Activated CD4-positive, alpha-beta memory T cell treated with anti-CD3 and anti-CD28 coated beads, Interleukin-2, amount 10 ng/mL, durations not matched to agents 7 days and 5 days (primary cell): ENCODE measurements around the gene PLIN1. TPM values are rescaled to one million over a fixed set of nuclear protein-coding genes. Genes with fewer than 3 reads are reported as not detected.
A peak's percentile ranks its signal among the peaks of the same experiment; 100 is the strongest.

ENCODE experiments used
- CTCF ChIA-PET: fragments of 350-600 bp; sonication (Branson Sonifier 250); formaldehyde crosslinking; loops from one replicate; lab custom pipeline; 2021; ENCODE audit warnings: antibody characterized with exemption, inconsistent platforms; lab: Charles Lee
- POLR2A ChIA-PET: fragments of 350-600 bp; sonication (Branson Sonifier 250); formaldehyde crosslinking; loops from one replicate; lab custom pipeline; 2021; ENCODE audit warnings: antibody characterized with exemption; lab: Charles Lee
- DNase-seq: peaks from one replicate; pipeline ENCODE4 v3.0.0-alpha.2; 2020
- H3K27ac Mint-ChIP-seq: one replicate; pipeline ENCODE4 v1.8.0; 2021; ENCODE audit warnings: mild to moderate bottlenecking, mixed read lengths
- H3K27me3 Mint-ChIP-seq: one replicate; pipeline ENCODE4 v1.8.0; 2021; ENCODE audit warnings: mixed read lengths
- H3K36me3 Mint-ChIP-seq: one replicate; pipeline ENCODE4 v1.8.0; 2021; ENCODE audit warnings: low read depth, mixed read lengths
- H3K4me1 Mint-ChIP-seq: one replicate; pipeline ENCODE4 v1.8.0; 2021; ENCODE audit warnings: mixed read lengths
- H3K4me3 Mint-ChIP-seq: one replicate; pipeline ENCODE4 v1.8.0; 2021; ENCODE audit warnings: mild to moderate bottlenecking, mixed read lengths
- H3K9me3 Mint-ChIP-seq: one replicate; pipeline ENCODE4 v1.8.0; 2021; ENCODE audit warnings: mixed read lengths
- total RNA-seq, 2 experiments: library from RNA; stranded (reverse); gene quantifications; one replicate each; pipeline ENCODE4 v1.2.3, GENCODE V29; 2021

PLIN1 gene
- total RNA-seq, 2 experiments from 2014 or later = 0.08 to 0.15 TPM

DNA sequence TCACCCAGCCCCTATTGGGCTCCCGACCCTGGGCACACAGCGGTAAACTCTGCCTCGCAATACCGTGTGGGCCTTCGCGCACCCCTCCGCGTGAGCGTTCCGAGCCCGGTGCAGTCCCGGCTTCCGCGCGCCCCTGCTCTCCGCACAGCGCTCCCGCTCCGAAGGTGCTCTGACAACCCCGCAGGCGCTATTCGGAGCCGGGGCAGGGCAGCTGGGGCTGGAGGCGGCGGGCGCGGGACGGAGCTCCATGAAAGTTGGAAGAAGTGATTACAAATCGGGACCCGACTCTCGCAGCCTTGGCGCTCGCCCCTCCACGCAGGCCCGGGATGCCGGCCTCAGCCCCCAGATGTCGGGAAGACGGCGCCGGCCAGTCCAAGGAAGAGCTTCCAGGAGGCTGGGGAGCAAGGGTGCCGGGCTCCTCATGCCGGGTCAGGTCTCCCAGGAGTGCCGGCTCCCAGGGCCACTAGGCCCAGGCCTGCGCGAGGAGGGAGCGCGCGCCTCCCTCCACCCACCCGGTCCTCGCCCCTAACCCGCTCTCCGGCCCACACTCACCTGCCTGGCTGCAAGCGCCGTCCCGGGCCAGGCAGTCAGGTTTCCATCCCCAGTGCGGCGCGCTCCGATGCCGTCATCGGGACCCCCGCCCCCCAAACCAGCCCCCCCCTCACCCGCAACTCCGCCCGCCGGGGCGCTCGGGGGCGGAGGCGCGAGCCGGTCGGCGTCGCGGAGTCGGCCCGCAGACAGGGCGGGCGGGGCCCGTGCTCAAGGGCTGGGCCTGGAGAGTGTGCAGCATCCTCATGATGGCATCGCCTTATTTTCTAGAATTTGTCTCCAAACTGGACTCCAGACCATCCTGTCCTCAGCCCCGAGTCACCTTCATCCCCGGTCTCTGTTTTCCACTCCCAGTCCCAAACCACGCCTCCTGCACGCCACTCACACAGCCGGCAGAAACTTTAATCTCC, 24.0 kb downstream of the PLIN1 start, which contains the start of gene KIF7:
Gene KIF7 (minus strand): TSS at position 621 of the 959 bp plus-strand sequence. CDS start 2,537 bp downstream, outside the sequence.
- POLR2A ChIA-PET = interaction anchor here (0.6 kb wide), 1 partner anchor 9 kb away, joined by 3 read pairs; no protein-coding TSS in a partner anchor

DNA sequence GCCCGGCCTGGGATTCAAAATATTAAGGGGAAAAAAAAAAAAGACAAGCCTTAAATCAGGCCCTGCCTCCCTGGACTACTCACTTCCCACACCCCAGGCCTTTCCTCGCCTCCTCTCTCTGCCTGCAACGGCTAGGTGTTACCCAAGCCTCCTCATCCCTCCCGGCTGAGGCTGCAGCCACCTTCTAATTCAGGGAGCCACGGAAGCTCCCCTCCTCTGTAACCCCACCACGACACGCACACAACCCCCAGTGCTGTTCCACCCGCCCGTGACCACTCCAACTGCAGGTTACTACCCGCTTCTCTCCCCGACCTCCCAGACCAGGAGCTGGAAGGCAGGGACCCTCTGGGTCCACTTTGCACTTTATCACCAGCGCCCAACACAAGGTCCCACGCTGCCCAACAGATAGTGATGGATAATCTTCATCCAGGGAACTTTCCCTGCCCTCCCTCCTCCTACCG, 24.8 kb downstream of the PLIN1 start:
- H3K27me3 Mint-ChIP-seq = peaks cover 48% of the 10 kb centered on the region
- no peaks in the 10 kb centered on the region for H3K9me3 Mint-ChIP-seq
- H3K27ac Mint-ChIP-seq = no peak overlapping the region
- CTCF ChIA-PET = no interaction called here
- POLR2A ChIA-PET = interaction anchor here (0.6 kb wide), 1 partner anchor 9 kb away, joined by 3 read pairs; no protein-coding TSS in a partner anchor
- H3K4me3 Mint-ChIP-seq = peak overlapping the region; percentile 9
- DNase-seq = no peak
- no peaks in the 10 kb centered on the region for H3K36me3 Mint-ChIP-seq
- peaks cover 14% of the 10 kb centered on the region for H3K4me1 Mint-ChIP-seq

More for the DNA sequence above, 24.0 kb downstream of the PLIN1 start, which contains the start of gene KIF7:
- peaks cover 51% of the 10 kb centered on the region for H3K27me3 Mint-ChIP-seq
- H3K4me3 Mint-ChIP-seq = peak within 1 kb of the TSS; percentile 9
- CTCF ChIA-PET = no interaction called here
- no peaks in the 10 kb centered on the region for H3K36me3 Mint-ChIP-seq
- no peaks in the 10 kb centered on the region for H3K9me3 Mint-ChIP-seq
- peaks cover 14% of the 10 kb centered on the region for H3K4me1 Mint-ChIP-seq
- DNase-seq = no peak
- H3K27ac Mint-ChIP-seq = no peak within 1 kb of the TSS

DNA sequence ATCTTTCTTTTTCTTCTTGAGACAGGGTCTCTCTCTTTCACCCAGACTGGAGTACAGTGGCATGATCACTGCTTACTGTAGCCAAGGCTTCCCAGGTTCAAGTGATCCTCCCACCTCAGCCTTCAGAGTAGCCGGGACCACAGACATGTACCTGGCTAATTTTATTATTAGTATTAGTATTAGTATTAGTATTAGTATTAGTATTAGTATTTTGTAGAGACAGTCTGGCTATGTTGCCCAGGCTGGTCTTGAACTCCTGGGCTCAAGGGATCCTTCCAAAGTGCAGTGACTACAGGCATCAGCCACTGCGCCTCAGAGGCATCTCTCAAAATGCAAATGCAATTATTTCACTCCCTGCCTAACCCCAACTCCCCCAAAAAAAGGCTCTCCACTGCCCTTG, 25.6 kb downstream of the PLIN1 start:
- H3K9me3 Mint-ChIP-seq = no peaks in the 10 kb centered on the region
- POLR2A ChIA-PET = no interaction called here
- DNase-seq = no peak
- H3K27ac Mint-ChIP-seq = no peak overlapping the region
- peaks cover 14% of the 10 kb centered on the region for H3K4me1 Mint-ChIP-seq
- H3K27me3 Mint-ChIP-seq = peaks cover 42% of the 10 kb centered on the region
- no peak overlapping the region for H3K4me3 Mint-ChIP-seq
- no peaks in the 10 kb centered on the region for H3K36me3 Mint-ChIP-seq
- CTCF ChIA-PET = no interaction called here

DNA sequence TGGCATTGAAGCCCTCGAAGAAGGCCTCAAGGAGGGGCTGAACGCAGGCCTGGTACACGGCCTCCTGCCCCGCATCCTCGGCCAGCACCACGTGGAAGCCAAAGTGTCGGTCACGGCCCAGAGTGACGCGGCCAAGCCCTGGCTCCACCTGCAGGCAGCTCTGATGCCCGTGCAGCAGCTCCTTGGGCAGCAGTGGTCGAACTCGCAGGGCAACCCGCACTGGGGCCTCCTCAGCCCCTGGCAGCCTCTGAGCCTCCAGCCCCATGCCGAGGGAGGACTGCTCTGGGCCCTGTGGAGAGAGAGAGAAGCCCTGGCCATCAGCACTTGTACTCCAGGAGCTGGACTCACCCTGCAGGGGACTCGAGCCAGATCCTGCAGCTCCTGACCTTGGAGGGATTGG, 26.5 kb downstream of the PLIN1 start:
- Mint-ChIP-seq H3K9me3 (no peaks in the 10 kb centered on the region), H3K27me3 (peaks cover 37% of the 10 kb centered on the region), H3K36me3 (no peaks in the 10 kb centered on the region), H3K4me1 (peaks cover 14% of the 10 kb centered on the region), H3K4me3 (no peak overlapping the region), H3K27ac (no peak overlapping the region)
- DNase-seq = no peak
- POLR2A ChIA-PET = no interaction called here
- CTCF ChIA-PET = no interaction called here

DNA sequence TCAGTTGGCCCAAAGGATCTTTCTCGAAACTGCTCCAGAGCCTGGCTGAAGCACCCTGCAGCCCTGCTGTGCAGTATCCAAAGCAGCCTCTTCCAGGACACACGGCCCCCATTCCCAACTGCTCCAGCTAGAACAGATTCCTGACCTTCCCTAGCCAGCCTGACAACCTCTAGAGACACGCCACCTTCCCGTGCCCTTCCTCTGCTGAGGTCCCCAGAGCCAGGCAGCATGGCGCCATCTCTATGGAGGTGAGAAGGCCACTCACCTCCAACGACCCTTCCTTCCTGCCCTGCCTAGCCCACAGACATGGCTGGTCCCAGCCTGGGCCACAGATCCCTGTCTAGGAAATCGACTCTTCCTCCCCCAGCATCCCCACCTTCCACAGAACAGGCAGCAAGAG, 27.0 kb downstream of the PLIN1 start:
- no peak for DNase-seq
- Mint-ChIP-seq H3K36me3 (no peaks in the 10 kb centered on the region), H3K27ac (no peak overlapping the region), H3K27me3 (peaks cover 33% of the 10 kb centered on the region), H3K9me3 (no peaks in the 10 kb centered on the region), H3K4me1 (peaks cover 14% of the 10 kb centered on the region), H3K4me3 (no peak overlapping the region)
- ChIA-PET POLR2A (no interaction called here), CTCF (no interaction called here)

DNA sequence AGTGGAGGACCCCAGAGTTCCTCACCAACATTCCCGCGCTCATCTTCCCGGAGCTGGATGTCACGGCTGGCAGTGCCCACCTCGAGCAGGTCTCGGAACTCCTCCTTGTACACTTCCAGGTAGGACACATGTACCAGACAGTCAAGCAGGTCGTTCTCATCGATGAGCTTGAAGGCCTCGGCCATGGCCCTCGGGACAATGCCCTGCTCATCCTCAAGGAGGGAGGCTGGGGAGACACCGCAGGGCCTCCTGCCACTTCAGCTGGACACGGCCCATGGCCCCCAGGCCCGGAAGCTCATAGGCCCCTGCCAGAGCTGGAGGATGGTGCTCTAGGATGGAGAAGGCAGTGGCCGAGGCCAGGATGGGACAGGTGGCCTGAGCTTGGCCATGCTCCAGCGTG, 29.5 kb downstream of the PLIN1 start:
- POLR2A ChIA-PET = no interaction called here
- H3K27me3 Mint-ChIP-seq = peaks cover 16% of the 10 kb centered on the region
- CTCF ChIA-PET = no interaction called here

DNA sequence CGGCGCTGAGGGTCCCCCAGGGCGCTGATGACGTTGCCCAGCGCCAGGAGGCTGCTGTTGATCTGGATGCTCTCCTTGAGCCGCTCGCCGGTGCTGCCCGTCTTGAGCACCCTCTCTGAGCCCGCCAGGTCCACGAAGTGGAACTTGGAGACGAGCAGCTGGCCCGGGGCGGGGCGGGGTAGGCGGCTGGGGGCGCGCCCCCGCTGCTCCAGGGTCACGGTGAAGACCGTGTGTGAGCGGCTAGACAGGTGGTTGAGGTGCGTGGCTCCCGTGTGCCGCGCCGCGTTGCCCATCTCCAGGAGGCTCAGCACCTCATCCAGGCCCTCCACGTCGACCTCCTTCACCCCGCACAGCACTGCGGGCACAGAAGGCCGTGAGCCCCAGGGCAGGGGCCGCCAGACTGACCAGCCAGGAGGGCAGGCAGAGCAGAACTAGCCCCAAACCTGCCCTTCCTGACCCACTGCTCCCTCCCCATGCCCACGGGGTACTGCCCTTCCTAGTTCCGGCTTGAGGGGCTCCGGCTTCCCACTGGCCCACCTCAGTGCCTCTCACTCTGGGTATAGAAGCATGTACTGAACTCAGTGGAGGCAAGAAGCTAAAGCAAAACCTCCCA, 30.0 kb downstream of the PLIN1 start:
- Mint-ChIP-seq H3K27ac (no peak overlapping the region), H3K9me3 (no peaks in the 10 kb centered on the region), H3K27me3 (peaks cover 10% of the 10 kb centered on the region), H3K36me3 (no peaks in the 10 kb centered on the region), H3K4me3 (no peak overlapping the region), H3K4me1 (no peaks in the 10 kb centered on the region)
- no peak for DNase-seq
- ChIA-PET CTCF (interaction anchor here (1.6 kb wide), 1 partner anchor 91 kb away, joined by 3 read pairs; no protein-coding TSS in a partner anchor), POLR2A (no interaction called here)

More for the DNA sequence above, 29.5 kb downstream of the PLIN1 start:
- H3K36me3 Mint-ChIP-seq = no peaks in the 10 kb centered on the region
- peaks cover 5% of the 10 kb centered on the region for H3K4me1 Mint-ChIP-seq
- H3K27ac Mint-ChIP-seq = no peak overlapping the region
- H3K9me3 Mint-ChIP-seq = no peaks in the 10 kb centered on the region
- DNase-seq = no peak
- H3K4me3 Mint-ChIP-seq = no peak overlapping the region

DNA sequence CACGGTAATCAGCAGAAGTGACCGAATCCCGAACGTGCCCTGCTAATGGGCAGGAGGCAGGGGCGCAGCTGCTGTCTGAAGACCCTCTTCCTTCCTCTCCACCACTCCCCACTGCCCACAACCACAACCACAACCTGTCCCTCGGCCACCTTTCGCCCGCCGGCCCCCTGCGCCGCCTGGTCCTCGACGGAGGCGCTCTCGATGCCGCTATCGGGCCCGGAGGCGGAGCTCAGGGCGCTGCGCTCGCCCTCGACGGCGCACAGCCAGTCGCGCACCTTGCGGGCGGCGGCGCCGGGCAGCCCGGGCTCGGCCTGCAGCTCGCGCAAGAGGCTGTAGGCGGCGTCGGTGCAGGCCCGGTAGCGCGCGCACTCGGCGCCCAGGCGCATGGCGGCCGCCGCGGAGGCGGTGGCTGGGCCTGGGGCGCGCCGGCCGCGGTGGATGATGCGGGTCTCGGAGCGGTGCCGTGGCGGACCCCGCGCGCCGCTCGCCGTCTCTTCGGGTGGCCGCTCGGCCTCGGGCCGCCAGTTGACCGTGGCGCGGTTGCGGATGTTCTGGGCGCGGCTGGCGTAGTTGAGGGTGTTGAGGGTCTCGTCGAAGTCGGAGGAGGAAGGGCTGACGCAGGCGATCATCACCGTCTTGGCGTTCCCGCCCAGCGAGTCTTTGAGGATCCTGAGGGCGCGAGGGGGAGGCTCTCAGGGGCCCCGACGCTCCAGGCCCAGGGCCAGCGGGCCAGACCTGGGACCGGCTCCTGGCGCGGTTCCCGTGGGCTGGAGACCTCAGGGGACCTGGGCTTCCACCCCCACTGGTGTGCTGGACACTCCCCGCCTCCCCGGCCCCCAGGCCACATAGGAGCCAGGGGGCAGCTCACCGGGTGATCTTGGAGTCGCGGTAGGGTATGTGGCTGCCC, 30.8 kb downstream of the PLIN1 start:
- Mint-ChIP-seq H3K9me3 (no peaks in the 10 kb centered on the region), H3K27me3 (peaks cover 9% of the 10 kb centered on the region), H3K36me3 (no peaks in the 10 kb centered on the region), H3K27ac (no peak overlapping the region), H3K4me3 (no peak overlapping the region), H3K4me1 (no peaks in the 10 kb centered on the region)
- no peak for DNase-seq
- POLR2A ChIA-PET = no interaction called here
- CTCF ChIA-PET = interaction anchor here (0.7 to 1.6 kb wide), 4 partner anchors 10 to 92 kb away, joined by 3 to 9 read pairs (median 3); no protein-coding TSS in a partner anchor

DNA sequence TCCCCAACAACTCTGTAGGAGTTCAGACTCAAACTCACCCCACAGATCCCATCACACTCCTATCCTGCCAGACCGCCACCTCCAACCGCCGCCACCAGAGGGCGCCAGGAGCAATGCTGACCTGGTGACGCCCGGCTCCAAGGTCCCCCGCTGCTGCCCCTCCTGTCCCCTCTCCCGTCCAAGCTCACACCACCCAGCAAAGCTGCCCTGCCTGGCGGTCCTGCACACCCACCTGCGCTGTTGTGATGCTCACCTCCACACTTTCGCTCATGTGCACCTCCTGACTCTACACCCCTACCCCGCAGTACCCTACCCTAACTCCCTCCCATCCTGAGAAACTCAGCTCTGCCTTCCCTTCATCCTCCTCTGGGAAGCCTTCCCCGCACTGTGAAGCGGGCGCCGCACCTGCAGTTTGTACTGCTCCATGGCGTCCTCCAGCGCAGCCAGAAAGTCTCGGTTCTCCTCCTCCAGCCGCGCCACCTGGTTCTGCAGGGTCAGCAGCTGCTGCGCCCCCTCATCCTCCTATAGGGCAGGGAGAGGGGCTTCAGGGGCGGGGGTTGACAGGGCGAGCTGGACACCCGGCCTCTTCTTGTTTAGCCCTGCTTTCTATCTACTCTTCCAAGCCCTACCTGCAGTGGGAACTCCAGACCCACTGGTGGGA, 31.8 kb downstream of the PLIN1 start:
- no peak overlapping the region for H3K4me3 Mint-ChIP-seq
- peaks cover 4% of the 10 kb centered on the region for H3K27me3 Mint-ChIP-seq
- POLR2A ChIA-PET = no interaction called here
- no peaks in the 10 kb centered on the region for H3K36me3 Mint-ChIP-seq
- no peaks in the 10 kb centered on the region for H3K9me3 Mint-ChIP-seq
- DNase-seq = peak; percentile 70
- H3K4me1 Mint-ChIP-seq = no peaks in the 10 kb centered on the region
- CTCF ChIA-PET = interaction anchor here (0.6 to 1.1 kb wide), 4 partner anchors 11 to 526 kb away, joined by 3 to 9 read pairs (median 3); no protein-coding TSS in a partner anchor
- H3K27ac Mint-ChIP-seq = no peak overlapping the region

DNA sequence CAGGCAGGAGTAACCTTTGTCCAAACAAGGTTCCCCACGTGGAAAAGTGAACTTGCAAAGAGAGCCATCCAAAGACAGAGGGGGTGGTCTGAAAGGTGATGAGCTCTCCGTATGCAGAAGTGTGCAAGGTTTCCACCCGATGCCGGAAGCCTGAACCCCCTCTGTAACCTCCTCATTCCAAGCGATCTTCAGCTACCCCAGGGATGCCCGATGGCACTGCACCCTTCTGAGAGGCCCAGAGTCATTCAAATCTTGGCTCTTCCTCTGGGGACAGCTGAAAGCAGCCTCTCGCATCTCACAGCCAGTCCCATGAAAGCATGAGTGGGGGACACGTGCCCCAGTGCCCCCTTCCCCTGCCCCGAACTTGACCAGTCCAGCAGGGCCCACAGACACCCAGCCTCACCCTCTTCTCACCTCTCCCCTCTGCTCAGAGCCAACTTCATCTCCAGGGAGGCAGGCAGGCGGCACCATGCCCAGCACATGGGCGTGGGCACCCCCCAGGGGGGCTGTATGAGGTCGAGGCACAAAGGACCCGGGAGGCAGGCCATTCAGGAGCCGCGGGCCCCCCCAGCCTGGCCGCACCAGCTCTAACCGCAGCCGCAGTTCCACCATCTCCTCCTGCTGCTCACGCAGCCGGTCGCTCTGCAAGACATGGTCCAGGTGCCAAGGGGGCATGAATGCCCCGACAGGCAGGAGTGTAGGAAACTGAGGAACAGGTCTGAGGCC, 32.6 kb downstream of the PLIN1 start:
- CTCF ChIA-PET = interaction anchor here (0.6 to 1.5 kb wide), 2 partner anchors 11 to 64 kb away, joined by 4 to 5 read pairs; no protein-coding TSS in a partner anchor

DNA sequence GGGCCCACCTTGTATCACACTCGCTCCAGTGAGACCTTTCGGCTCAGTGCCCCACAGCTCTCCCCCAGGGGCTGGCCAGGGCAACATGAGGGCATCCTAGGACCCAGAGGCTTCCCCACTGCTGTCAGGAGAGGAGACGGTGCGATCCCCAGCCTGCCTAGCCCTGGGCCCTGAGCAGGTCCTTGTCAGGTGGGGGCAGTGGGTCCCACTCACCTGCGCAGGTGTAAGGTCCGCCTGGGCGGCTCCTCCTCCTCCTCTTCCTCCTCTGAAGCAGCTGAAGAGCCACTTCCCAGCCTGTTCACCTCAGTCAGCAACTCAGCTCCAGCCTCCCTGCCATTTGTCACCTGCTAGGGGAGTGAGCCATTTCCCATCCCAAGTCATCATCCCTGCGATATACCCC, 33.5 kb downstream of the PLIN1 start:
- CTCF ChIA-PET = interaction anchor here (0.6 to 1.5 kb wide), 2 partner anchors 12 to 63 kb away, joined by 4 to 5 read pairs; no protein-coding TSS in a partner anchor
- H3K9me3 Mint-ChIP-seq = no peaks in the 10 kb centered on the region

More for the DNA sequence above, 32.6 kb downstream of the PLIN1 start:
- POLR2A ChIA-PET = no interaction called here
- H3K27ac Mint-ChIP-seq = no peak overlapping the region
- no peak for DNase-seq
- H3K4me1 Mint-ChIP-seq = no peaks in the 10 kb centered on the region
- H3K36me3 Mint-ChIP-seq = no peaks in the 10 kb centered on the region
- H3K9me3 Mint-ChIP-seq = no peaks in the 10 kb centered on the region
- no peak overlapping the region for H3K4me3 Mint-ChIP-seq
- H3K27me3 Mint-ChIP-seq = no peaks in the 10 kb centered on the region

More for the DNA sequence above, 33.5 kb downstream of the PLIN1 start:
- Mint-ChIP-seq H3K4me1 (no peaks in the 10 kb centered on the region), H3K36me3 (no peaks in the 10 kb centered on the region), H3K27me3 (no peaks in the 10 kb centered on the region), H3K4me3 (no peak overlapping the region), H3K27ac (no peak overlapping the region)
- POLR2A ChIA-PET = interaction anchor here (0.7 kb wide), 1 partner anchor 9 kb away, joined by 3 read pairs; no protein-coding TSS in a partner anchor
- no peak for DNase-seq
